NCI-H2029 treated with DMSO at 0.1 percent for 48 hours (cell line): ENCODE measurements around the gene SLC16A2.

ENCODE experiments used
- DNase-seq: peaks from one replicate; lab custom pipeline; 2025; lab: John Stamatoyannopoulos, UW

SLC16A2 gene

GRCh38 chrX:74536832-74537371 lies 115.6 kb downstream of the SLC16A2 start:
- DNase-seq = no peak

GRCh38 chrX:74540635-74541249 lies 119.4 kb downstream of the SLC16A2 start:
- no peak for DNase-seq

DNA sequence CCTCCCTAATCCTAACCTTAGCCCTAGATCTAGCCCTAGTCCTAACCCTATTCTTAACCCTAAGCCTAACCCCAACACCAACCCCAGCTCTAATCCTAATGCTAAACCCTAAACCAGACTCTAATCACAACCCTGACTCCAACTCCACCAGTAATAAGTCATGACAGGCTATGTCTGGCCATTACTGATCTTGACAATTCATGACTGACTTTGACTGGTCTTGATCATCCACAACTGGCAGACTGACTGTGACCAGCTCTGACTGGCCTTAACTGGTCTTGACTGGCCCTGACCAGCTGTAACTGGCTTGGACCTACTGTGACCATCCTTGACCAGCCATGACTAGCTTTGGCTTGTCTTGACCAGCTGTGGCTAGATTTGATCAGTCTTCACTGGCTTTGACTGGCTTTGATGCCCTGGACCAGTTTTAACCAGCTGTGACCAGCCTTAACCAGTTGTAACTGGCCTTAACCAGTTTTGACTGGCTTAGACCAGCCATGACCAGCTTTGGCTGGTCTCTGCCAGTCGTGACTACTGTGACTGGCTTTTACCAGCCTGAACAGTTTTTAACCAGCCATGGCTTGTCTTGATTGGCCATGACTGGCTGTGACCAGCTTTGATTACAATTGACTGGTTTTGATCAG lies 124.7 kb downstream of the SLC16A2 start:
- no peak for DNase-seq

GRCh38 chrX:74546984-74547383 lies 125.7 kb downstream of the SLC16A2 start:
- DNase-seq = no peak

DNA sequence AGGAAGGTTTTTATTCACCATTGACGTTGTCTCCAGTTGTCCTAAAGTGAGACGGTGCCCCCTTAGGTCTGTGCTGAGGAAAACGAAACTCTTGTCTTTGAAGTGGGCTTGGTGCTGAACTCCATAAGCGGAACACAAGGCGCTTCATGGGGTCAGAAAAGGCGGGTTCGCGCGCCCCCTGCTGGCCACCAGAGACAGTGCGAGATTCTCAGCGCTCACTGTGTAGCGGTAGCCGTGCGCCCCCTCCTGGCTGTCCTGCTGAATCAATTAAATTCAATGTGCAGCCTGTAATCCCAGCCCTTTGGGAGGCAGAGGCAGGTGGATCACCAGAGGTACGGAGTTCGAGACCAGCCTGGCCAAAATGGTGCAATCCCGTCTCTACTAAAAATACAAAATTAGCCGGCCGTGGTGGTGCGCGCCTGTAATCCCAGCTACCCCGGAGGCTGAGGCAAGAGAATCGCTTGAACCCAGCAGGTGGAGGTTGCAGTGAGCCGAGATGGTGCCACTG lies 129.1 kb downstream of the SLC16A2 start:
- DNase-seq = peak; percentile 38

DNA sequence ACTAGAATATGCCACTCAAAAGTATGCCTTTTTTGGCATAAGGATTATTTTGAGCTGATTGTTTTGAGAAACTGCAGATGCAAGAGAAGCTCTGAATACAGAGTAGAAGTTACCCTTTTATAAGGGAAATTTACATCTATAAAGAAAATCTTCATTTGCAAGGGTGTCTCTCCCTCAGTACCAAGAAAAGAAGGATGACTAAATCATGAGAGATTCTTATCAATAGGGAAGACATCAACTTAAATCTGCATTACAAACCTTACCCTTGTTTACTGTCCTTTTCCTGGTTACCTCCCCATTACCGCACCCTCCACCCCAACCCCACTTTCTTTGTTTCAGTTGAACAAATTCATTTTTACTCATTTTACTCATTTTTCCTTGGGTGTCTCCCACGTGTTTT lies 130.6 kb downstream of the SLC16A2 start:
- no peak for DNase-seq

GRCh38 chrX:74557378-74557777 lies 136.1 kb downstream of the SLC16A2 start:
- no peak for DNase-seq

GRCh38 chrX:74578137-74578536 lies 156.8 kb downstream of the SLC16A2 start:
- no peak for DNase-seq

GRCh38 chrX:74579597-74580198 lies 158.4 kb downstream of the SLC16A2 start:
- DNase-seq = no peak
